Central memory CD4-positive, alpha-beta T cell (primary cell): ENCODE measurements around the gene CCND2.
A peak's percentile ranks its signal among the peaks of the same experiment; 100 is the strongest.

ENCODE experiments used
- DNase-seq: peaks from one replicate; pipeline ENCODE4 v3.0.0; 2022

The CCND2 gene

GRCh38 chr12:4257442-4257841, 16.1 kb upstream of the CCND2 start:
- DNase-seq, result no peak

GRCh38 chr12:4259099-4259498, 14.5 kb upstream of the CCND2 start:
- DNase-seq, result no peak

- no peak for DNase-seq
Observed at GRCh38 chr12:4261655-4262054, 11.9 kb upstream of the CCND2 start.

GRCh38 chr12:4265280-4265679, 8.3 kb upstream of the CCND2 start:
- DNase-seq, result no peak

GRCh38 chr12:4266990-4267389, 6.6 kb upstream of the CCND2 start:
- DNase-seq, result no peak

GRCh38 chr12:4267704-4268328, 5.7 kb upstream of the CCND2 start:
- no peak for DNase-seq

GRCh38 chr12:4268329-4269181, 5.0 kb upstream of the CCND2 start:
- peak; percentile 51 for DNase-seq

- DNase-seq, result peak; percentile 90
Observed at GRCh38 chr12:4269279-4269991, 4.1 kb upstream of the CCND2 start.

- no peak for DNase-seq
Observed at GRCh38 chr12:4270016-4270830, 3.3 kb upstream of the CCND2 start.

GRCh38 chr12:4270831-4271716, 2.5 kb upstream of the CCND2 start:
- DNase-seq, result peak; percentile 45

GRCh38 chr12:4271717-4272423, 1.7 kb upstream of the CCND2 start:
- peak; percentile 89 for DNase-seq

GRCh38 chr12:4272424-4273272, 914 bp upstream of the CCND2 start:
- peak; percentile 60 for DNase-seq

GRCh38 chr12:4273273-4273651, 300 bp upstream of the CCND2 start:
- DNase-seq, result no peak

- no peak for DNase-seq
Observed at GRCh38 chr12:4274396-4275015, 944 bp downstream of the CCND2 start.

GRCh38 chr12:4275016-4275869, 1.7 kb downstream of the CCND2 start:
- no peak for DNase-seq

- no peak for DNase-seq
Observed at GRCh38 chr12:4275870-4276301, 2.3 kb downstream of the CCND2 start.

GRCh38 chr12:4276524-4277204, 3.1 kb downstream of the CCND2 start:
- peak; percentile 85 for DNase-seq

GRCh38 chr12:4277205-4277543, 3.6 kb downstream of the CCND2 start:
- DNase-seq, result no peak
